AG08395 (cell line): ENCODE measurements around the gene ETS1.
A peak's percentile ranks its signal among the peaks of the same experiment; 100 is the strongest.
"Not testable (repeated sequence)": the region's sequence is repeated elsewhere in the genome, so short reads cannot be mapped to it uniquely, and the experiment has no call there.

ENCODE experiments used
- DNase-seq: peaks from one replicate; pipeline ENCODE4 v3.0.0; 2012; ENCODE audit warnings: mixed read lengths, low spot score

The ETS1 gene

DNA sequence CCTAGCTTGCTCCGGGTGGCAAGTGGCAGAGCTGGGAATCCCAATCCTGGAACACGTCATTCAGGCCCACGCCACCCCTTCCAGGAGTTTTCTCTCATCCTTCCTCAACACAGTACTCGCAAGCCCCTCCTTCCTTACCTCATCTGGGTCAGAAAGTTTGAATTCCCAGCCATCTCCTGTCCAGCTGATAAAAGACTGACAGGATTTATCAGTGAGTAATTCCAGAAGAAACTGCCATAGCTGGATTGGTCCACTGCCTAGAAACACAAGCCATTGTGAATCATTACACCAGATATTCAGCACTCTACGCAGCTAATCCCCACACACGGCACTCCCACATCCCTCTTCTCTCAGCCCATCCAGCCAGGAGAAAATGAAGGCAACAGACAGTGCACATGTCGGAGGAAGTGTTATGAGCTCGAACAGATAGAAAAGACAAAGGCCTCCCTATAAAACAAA, 124.0 kb downstream of the ETS1 start:
- peak; percentile 75 for DNase-seq

DNA sequence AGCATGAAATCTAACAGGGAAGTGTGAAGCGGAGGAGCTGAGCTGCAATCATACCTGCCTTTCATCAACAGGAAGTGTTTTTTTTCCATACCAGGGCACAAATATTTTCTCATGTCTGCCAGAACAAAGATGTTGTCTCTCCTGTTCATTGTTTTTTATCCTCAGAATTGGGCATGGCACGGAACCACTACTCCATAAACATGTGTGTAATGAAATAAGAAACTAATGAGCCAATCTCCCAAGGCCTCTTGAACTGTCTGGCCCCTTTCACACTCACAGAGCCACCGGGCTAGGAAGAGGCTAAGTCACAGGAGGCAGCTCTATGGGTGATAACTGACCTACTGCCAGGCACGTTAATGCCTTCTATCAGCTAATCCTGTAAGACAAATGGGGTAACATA, 124.4 kb downstream of the ETS1 start:
- no peak for DNase-seq

- no peak for DNase-seq
Measured at GRCh38 chr11:128462189-128462588, 125.2 kb downstream of the ETS1 start.

DNA sequence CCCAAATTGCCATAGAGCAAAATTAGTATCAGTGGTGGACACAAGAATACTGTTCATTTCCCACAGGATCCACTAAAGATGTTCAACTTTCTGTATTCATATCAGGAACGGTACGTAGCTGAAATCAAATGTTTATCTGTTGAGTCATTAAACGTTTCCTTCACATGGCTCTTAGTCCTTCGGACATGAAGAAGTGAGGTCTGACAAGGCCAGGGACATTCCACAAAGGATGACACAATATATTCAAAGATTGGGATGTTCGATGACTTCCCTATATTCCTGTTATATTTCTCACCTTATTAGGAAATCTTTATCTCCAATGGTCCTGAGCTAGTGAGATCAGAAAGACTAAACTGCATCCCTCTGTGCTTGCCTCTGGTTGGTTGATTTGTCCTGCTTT, 129.0 kb downstream of the ETS1 start:
- peak; percentile 78 for DNase-seq

DNA sequence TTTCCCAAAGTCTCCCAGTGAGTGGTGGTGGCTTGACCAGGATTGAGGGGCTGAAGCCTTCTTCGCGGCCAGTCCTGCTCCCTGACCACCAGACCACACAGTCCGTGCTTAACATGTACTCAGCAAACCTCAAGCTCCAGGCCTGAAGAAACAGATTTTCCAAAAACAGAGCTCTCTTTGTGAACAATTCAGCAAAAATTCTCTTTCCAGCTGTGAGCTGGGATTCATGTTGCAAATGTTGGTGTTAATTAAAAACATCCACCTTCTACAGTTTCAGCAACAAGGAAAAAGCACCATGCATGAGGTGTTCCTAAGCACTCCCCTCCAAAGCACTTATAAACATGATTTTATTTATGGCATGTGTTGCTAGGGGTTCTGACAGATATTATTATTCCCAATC, 129.5 kb downstream of the ETS1 start:
- no peak for DNase-seq

DNA sequence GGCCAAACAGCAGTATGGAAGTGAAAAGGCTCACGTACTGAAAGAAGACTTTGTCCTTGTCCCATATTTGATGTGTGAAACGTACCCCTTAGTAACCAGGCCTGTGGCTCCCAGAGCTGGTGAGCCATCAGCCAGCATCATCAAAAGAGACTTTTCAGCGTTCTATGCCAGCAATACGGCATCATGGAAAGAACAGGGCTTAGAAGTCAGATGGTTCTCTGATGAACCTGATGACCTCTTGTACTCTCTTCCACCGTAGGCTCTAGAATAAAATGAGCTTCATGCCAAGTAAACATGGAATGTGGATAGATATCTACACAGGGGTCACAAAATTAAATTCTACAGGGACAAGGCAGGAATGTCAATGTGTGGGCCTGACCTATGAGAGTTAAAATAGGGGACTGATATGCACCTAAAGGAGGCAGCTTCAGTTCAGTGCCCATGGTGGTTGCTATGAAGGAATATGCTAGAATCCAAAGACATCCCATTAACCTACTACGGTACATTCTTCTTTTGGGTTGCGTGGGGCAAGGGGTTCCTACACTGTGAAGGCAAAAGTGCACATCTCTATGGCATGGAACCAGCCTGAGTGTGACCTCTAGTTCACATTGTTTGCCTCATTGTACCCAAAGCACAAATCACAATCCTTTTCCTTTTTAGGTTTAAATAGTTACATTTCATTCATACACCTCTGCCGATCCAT, 130.6 kb downstream of the ETS1 start:
- DNase-seq: no peak

GRCh38 chr11:128455766-128456165, 131.6 kb downstream of the ETS1 start:
- no peak for DNase-seq

- DNase-seq: peak; percentile 92
Measured at GRCh38 chr11:128453444-128454336, 133.7 kb downstream of the ETS1 start.

GRCh38 chr11:128451652-128452470, 135.5 kb downstream of the ETS1 start:
- no peak for DNase-seq

DNA sequence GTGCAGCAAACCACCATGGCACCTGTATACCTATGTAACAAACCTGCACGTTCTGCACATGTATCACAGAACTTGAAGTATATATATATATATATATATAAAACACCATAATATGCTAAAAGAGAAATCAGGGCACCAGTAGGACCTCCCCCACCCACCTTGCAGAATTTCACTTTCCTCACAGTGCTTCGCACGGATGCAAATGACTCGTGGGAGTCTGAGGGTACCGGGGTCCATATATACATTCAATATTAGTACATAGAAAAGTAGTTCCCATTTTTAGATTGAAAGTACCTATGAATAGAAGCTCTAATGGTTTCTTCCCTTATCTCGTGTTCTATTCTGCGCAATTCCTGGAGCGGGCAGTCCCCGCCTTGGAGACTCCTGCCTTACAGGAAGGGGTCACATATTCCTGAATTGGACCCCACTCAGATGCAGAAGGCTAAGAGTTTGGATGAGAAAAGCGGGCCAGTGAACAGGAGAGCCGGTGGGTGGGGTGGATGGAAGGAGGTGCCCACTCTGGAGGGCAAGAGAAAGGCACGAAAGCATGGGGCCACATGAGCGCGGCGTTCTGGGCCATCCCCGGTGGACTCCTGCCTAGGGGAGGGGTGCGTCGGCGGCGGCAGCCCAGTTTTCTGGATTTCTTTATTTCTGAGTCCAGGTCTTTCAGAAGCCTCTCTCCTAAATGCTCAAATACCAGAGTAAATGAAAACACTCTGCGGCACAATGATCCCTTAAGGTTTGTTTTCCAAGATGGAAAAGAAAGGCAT, 136.3 kb downstream of the ETS1 start:
- DNase-seq: no peak

DNA sequence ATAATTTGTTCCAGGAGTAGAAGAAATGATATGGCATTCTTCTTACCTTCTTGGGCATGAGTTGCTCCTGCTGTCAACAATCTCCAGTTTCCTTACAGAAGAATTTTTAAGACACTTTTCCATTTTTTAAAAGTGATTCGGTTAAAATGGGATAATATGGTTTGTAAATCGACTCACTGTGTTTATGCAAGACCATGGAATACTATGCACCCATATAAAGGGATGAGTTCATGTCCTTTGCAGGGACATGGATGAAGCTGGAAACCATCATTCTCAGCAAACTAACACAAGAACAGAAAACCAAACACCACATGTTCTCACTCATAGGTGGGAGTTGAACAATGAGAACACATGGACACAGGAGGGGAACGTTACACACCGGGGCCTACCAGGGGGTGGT, 136.9 kb downstream of the ETS1 start:
- DNase-seq: not testable (repeated sequence)

DNA sequence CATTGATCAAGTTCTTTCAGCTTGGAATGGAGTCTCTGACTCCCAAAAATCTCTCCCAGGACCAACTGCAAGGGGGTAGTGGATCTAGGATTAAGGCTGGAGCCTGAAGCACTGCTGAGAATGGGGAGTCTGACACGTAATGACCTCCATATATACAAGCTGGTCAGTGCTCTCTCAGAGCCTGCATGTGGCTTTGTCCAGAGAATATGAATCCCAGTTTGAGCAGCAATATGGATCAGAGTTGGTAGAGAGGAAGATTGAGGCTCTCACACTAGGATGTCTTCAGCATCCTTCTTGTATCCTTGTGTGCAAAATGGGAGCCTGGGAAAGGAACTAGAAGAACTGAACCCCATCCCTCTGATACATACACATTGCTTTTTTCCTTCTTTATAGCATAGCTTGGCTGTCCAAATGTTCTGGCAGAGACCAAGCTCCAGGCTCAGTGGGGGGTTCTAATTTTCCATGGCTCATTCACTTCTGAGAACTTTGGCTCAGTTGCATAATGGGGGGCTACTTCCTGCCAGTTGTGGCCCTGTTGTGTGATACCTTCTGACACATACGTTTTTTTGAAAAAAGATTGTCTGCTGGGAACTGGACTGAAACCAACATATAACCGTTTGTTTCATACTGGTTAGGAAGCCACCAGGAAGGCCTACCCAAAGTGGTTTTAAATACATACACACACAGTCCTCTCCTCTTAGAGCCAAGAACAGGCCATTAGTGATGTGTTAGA, 138.2 kb downstream of the ETS1 start:
- DNase-seq: no peak

DNA sequence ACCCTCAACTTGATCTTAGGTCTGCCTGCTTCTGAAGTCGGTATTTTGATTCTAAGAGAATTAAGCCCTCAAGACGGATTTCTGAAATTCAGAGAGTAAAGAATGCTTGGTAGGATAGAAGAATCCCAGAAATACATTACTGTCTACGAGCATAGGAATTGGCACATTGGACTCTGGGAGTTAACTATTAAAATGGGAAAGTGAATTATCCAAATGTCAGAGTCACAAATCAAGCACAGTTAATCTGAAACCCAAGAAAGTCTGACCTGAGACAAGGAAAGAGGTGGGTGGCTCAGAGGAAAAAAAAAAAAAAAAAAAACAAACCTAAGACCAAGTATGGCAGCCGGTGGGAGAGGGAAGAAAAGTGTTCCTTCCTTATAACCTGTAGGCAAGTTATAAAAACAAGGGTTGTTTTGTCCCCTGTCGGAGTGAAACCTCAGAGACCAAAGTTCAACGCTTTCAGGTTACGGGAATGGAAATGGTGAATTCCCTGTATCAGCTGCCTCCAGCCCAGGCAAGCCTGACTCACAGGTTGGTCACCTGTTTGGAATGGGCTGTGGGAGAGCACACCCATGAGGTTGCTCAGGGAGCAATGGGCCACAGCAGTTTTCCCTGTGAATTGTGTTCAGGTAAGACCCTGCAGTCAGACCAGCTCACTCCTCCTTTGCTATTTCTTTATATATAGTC, 139.0 kb downstream of the ETS1 start:
- DNase-seq: no peak

GRCh38 chr11:128447233-128447632, 140.1 kb downstream of the ETS1 start:
- no peak for DNase-seq

GRCh38 chr11:128445921-128446320, 141.4 kb downstream of the ETS1 start:
- DNase-seq: not testable (repeated sequence)

- peak; percentile 53 for DNase-seq
Measured at GRCh38 chr11:128437136-128437535, 150.2 kb downstream of the ETS1 start.

DNA sequence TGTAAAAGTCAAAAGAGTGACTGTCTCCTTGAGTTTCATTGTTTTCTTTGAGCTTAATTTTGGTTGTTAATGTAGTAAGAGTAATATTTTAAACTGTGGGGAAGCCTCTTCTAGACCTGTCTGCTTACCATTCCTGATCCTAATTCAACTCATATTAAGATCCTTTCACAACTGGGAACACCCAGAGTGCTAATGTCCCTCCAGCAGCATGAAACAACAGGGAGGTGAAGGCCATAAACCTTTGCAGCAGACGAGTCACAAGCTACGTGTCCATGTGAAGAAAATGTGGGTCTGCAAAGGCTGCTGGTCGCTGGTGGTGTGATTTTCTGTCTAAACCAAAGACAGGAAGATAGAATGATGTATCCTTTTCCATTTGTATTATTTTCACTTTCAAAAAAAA, 152.5 kb downstream of the ETS1 start:
- no peak for DNase-seq

DNA sequence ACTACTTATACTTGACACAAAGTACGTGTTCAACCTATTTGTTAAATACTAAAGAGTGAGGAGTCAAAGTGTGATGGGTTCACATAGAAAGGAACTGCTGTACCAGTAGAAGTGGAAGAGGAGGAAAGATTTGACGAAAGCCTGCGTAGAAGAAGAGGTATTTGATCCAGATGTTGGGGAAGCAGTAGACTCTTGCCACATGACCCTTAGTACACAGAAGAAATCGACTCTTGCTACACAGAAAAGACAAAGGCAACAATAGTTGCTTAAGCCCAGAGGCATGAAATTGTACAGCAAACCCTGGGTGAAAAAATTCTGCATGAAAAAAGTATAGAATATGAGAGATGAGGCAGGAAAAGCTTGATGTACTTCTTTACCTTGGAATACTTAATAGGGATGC, 152.9 kb downstream of the ETS1 start:
- DNase-seq: no peak

GRCh38 chr11:128432926-128433325, 154.4 kb downstream of the ETS1 start:
- DNase-seq: no peak

DNA sequence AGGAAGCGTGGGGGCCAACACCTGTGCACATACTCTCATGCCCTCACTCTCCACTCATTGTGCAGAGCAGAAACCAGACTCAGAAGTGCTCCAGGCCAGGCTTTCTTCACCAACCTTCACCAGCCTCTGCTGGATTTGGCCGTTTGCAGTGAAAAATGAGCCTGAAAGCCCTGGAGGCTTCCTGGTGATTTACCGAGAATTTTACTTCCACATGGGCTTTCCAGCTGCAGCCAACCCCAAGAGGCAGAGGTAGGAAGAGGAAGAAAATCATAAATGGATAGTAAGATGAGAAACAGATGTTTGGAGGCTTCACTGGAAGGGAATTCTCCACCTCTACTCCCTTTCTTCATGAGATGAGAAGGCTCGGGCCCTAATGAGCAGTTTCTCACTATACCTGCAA, 155.4 kb downstream of the ETS1 start:
- DNase-seq: peak; percentile 11
